ENCODE measurements around the gene GPR45. TPM values are rescaled to one million over a fixed set of nuclear protein-coding genes. Genes with fewer than 3 reads are reported as not detected.

The GPR45 gene
- total and polyA plus RNA-seq, 8 donors = 0.17 TPM; not detected in 7

- no peak for ATAC-seq
- DNase-seq = no peak
- no peak overlapping the region for H3K4me3 ChIP-seq
- no peaks in the 10 kb centered on the region for H3K27me3 ChIP-seq
- intact Hi-C loops (cut with DNase I) = no loop called here
- H3K27ac ChIP-seq = no peak overlapping the region
- no peaks in the 10 kb centered on the region for H3K4me1 ChIP-seq
- H3K9me3 ChIP-seq = no peaks in the 10 kb centered on the region
- TF ChIP-seq CTCF (IDR thresholded peaks at IDR 0.05) = no peak
- no peaks in the 10 kb centered on the region for H3K36me3 ChIP-seq
Observed at GRCh38 chr2:105254531-105255210, 13.1 kb downstream of the GPR45 start.

DNA sequence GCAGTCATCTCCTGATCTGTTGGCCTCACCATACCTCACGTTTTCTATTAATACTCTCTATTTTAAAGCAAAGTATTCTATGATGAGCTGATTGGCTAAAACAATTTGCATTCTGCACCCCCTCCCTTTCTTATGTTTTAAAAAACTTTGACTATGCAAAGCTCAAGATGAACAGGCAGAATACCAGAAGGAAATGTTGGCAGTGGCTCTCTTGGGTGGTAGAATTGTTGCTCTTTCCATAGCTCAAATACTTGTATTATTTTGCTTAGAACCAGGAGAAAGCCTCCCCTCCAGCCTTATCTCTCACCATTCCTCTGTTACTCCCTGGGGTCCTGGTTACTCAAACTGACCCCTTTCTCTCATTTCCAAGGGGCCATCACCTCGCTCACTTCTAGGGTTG is 14.4 kb downstream of the GPR45 start:
- no peak for TF ChIP-seq CTCF (IDR thresholded peaks at IDR 0.05)
- intact Hi-C loops (cut with DNase I) = no loop called here
- DNase-seq (no peak), ATAC-seq (no peak)
- Histone ChIP-seq H3K27ac (no peak overlapping the region), H3K36me3 (no peaks in the 10 kb centered on the region), H3K27me3 (no peaks in the 10 kb centered on the region), H3K4me3 (no peak overlapping the region), H3K9me3 (no peaks in the 10 kb centered on the region), H3K4me1 (no peaks in the 10 kb centered on the region)

- no peaks in the 10 kb centered on the region for H3K27me3 ChIP-seq
- no peak overlapping the region for H3K4me3 ChIP-seq
- no peak for DNase-seq
- no peak for ATAC-seq
- H3K4me1 ChIP-seq = no peaks in the 10 kb centered on the region
- H3K36me3 ChIP-seq = no peaks in the 10 kb centered on the region
- H3K9me3 ChIP-seq = no peaks in the 10 kb centered on the region
- H3K27ac ChIP-seq = no peak overlapping the region
- no peak for TF ChIP-seq CTCF (IDR thresholded peaks at IDR 0.05)
- intact Hi-C loops (cut with DNase I) = no loop called here
Observed at GRCh38 chr2:105256431-105257047, 15.0 kb downstream of the GPR45 start.

DNA sequence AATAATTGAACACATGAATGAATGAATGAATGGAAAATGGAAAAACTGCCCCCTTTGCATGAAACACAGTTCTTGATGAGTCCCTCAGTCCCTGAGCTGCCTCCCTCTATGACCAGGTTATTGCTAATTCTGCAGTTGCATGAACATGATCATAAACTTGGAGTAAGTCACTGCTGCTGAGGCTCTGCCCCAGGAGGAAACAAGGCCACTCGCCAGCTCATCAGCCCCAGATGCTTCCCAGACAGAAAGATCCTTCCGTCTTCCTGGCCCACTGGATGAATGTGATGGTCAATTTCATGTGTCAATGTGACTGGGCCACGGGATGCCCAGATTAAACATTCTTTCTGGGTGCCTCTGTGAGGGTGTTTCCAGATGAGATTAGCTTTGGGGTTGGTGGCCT is 16.4 kb downstream of the GPR45 start:
- H3K9me3 ChIP-seq = no peaks in the 10 kb centered on the region
- ATAC-seq = no peak
- no peak for DNase-seq
- no peaks in the 10 kb centered on the region for H3K36me3 ChIP-seq
- intact Hi-C loops (cut with DNase I) = no loop called here
- no peaks in the 10 kb centered on the region for H3K4me1 ChIP-seq
- no peak overlapping the region for H3K27ac ChIP-seq
- H3K4me3 ChIP-seq = no peak overlapping the region
- no peaks in the 10 kb centered on the region for H3K27me3 ChIP-seq
- no peak for TF ChIP-seq CTCF (IDR thresholded peaks at IDR 0.05)

DNA sequence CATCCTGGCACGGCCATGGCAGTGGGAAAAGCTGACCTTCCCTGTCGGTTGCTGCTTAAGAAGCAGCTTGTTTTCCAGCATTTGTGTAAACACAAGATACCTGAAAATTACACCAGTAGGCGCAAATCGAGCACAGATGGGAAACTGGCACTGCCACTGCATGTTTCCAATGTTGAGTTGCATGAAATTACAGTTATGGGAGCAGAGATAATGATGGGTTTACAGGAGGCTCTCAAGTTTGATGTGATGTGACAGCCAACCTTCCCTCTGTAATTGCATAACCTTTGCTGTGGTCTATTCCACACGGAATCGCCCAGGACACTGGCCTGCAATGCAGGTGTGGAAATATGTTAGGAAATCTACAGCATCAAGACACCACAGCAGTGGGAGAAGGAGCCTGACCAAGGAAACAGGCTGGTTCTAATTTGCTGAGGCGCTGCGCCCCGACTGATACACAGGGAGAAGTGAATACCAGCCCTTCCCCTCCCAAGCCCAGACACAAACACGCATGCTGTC is 17.4 kb downstream of the GPR45 start:
- ATAC-seq = no peak
- H3K4me1 ChIP-seq = no peaks in the 10 kb centered on the region
- DNase-seq = no peak
- no peak for TF ChIP-seq CTCF (IDR thresholded peaks at IDR 0.05)
- no peak overlapping the region for H3K27ac ChIP-seq
- intact Hi-C loops (cut with DNase I) = no loop called here
- H3K4me3 ChIP-seq = no peak overlapping the region
- no peaks in the 10 kb centered on the region for H3K9me3 ChIP-seq
- H3K36me3 ChIP-seq = peaks cover 0 to 6% of the 10 kb centered on the region in 2 donors
- no peaks in the 10 kb centered on the region for H3K27me3 ChIP-seq
